Calu3 (cell line): ENCODE results near the gene PLBD2. TPM values are rescaled to one million over a fixed set of nuclear protein-coding genes. Genes with fewer than 3 reads are reported as not detected.

Source experiments
- BruUV-seq: library from RNA; stranded (reverse); fragments of 400-500 nt; replicated peaks from 2 replicates; lab custom pipeline; 2021; lab: Mats Ljungman, UMichigan
- CTCF ChIA-PET: fragments of 300-600 bp; sonication (Branson Sonifier 250); formaldehyde crosslinking; loops from one replicate; lab custom pipeline; 2022; ENCODE audit warnings: antibody characterized with exemption; lab: Charles Lee
- DNase-seq: peaks from one replicate; pipeline ENCODE4 v3.0.0; 2022
- H3K27ac Mint-ChIP-seq: one replicate; pipeline ENCODE4 v1.8.0; 2022; ENCODE audit warnings: mixed read lengths; ENCODE audit not compliant: unreplicated experiment
- H3K27me3 Mint-ChIP-seq: one replicate; pipeline ENCODE4 v1.8.0; 2022; ENCODE audit warnings: mixed read lengths; ENCODE audit not compliant: unreplicated experiment
- H3K36me3 Mint-ChIP-seq: one replicate; pipeline ENCODE4 v1.8.0; 2022; ENCODE audit warnings: mild to moderate bottlenecking, moderate library complexity, mixed read lengths; ENCODE audit not compliant: insufficient read depth, unreplicated experiment
- H3K4me1 Mint-ChIP-seq: one replicate; pipeline ENCODE4 v1.8.0; 2022; ENCODE audit warnings: mild to moderate bottlenecking, low read depth, mixed read lengths; ENCODE audit not compliant: unreplicated experiment
- H3K4me3 Mint-ChIP-seq: one replicate; pipeline ENCODE4 v1.8.0; 2022; ENCODE audit warnings: mild to moderate bottlenecking, low read depth, moderate library complexity, mixed read lengths; ENCODE audit not compliant: unreplicated experiment
- H3K9me3 Mint-ChIP-seq: one replicate; pipeline ENCODE4 v1.8.0; 2022; ENCODE audit warnings: low read depth, mixed read lengths; ENCODE audit not compliant: unreplicated experiment
- CTCF ChIP-seq: fragments of 200-600 bp; IDR thresholded peaks from one replicate; pipeline ENCODE4 v1.8.0; 2022; ENCODE audit warnings: antibody characterized with exemption; ENCODE audit not compliant: unreplicated experiment
- intact Hi-C: fragments of 100-400 bp; cut with micrococcal nuclease; formaldehyde crosslinking; loops from one replicate; pipeline ENCODE4 v1.10.0; 2022; ENCODE audit not compliant: unreplicated experiment
- total RNA-seq: library from RNA; stranded (reverse); gene quantifications from 2 replicates; pipeline ENCODE4 v1.2.3, GENCODE V29; 2022

PLBD2 gene
- total RNA-seq, 1 experiment from 2014 or later, result 31.5 TPM

- Mint-ChIP-seq H3K27ac (no peak overlapping the region), H3K4me3 (no peak overlapping the region), H3K36me3 (peaks cover 6% of the 10 kb centered on the region), H3K27me3 (no peaks in the 10 kb centered on the region), H3K4me1 (no peaks in the 10 kb centered on the region), H3K9me3 (no peaks in the 10 kb centered on the region)
- CTCF ChIA-PET, result no interaction called here
- no TSS peak for BruUV-seq
- no peak for DNase-seq
- intact Hi-C loops, result no loop called here
- no peak for TF ChIP-seq CTCF
These were observed 32.0 kb downstream of the PLBD2 start for GRCh38 chr12:113390064-113391043.

- TF ChIP-seq CTCF, result no peak
- H3K27me3 Mint-ChIP-seq, result no peaks in the 10 kb centered on the region
- no peak overlapping the region for H3K4me3 Mint-ChIP-seq
- H3K27ac Mint-ChIP-seq, result no peak overlapping the region
- no peaks in the 10 kb centered on the region for H3K4me1 Mint-ChIP-seq
- CTCF ChIA-PET, result no interaction called here
- peaks cover 6% of the 10 kb centered on the region for H3K36me3 Mint-ChIP-seq
- BruUV-seq, result no TSS peak
- H3K9me3 Mint-ChIP-seq, result no peaks in the 10 kb centered on the region
- no peak for DNase-seq
- intact Hi-C loops, result no loop called here
These were observed 32.8 kb downstream of the PLBD2 start for GRCh38 chr12:113391145-113391544.

- CTCF ChIA-PET, result interaction anchor here (0.6 kb wide), 1 partner anchor 22 kb away, joined by 3 read pairs; no protein-coding TSS in a partner anchor
- Mint-ChIP-seq H3K27me3 (peaks cover 3% of the 10 kb centered on the region), H3K4me1 (no peaks in the 10 kb centered on the region), H3K36me3 (peaks cover 6% of the 10 kb centered on the region), H3K4me3 (no peak overlapping the region), H3K9me3 (no peaks in the 10 kb centered on the region), H3K27ac (no peak overlapping the region)
- intact Hi-C loops, result no loop called here
- no peak for DNase-seq
- TF ChIP-seq CTCF, result no peak
- BruUV-seq, result no TSS peak
These were observed 33.4 kb downstream of the PLBD2 start for GRCh38 chr12:113391650-113392337.

GRCh38 chr12:113392520-113392919 lies 34.1 kb downstream of the PLBD2 start:
- intact Hi-C loops, result no loop called here
- no TSS peak for BruUV-seq
- Mint-ChIP-seq H3K4me1 (no peaks in the 10 kb centered on the region), H3K36me3 (peaks cover 6% of the 10 kb centered on the region), H3K27ac (no peak overlapping the region), H3K4me3 (no peak overlapping the region), H3K27me3 (peaks cover 10% of the 10 kb centered on the region), H3K9me3 (no peaks in the 10 kb centered on the region)
- CTCF ChIA-PET, result interaction anchor here (0.6 kb wide), 1 partner anchor 22 kb away, joined by 3 read pairs; no protein-coding TSS in a partner anchor
- TF ChIP-seq CTCF, result no peak
- DNase-seq, result no peak
